Skeletal muscle satellite cell (primary cell): Measurements from ENCODE around the gene PGAM2.
A peak's percentile ranks its signal among the peaks of the same experiment; 100 is the strongest.

ENCODE experiments used
- H3K27me3 ChIP-seq: 2 replicates; pipeline ENCODE4 v1.7.0; 2013; ENCODE audit warnings: low read length; ENCODE audit not compliant: control insufficient read depth, insufficient read depth
- H3K36me3 ChIP-seq: 2 replicates; pipeline ENCODE4 v1.7.0; 2013; ENCODE audit warnings: mild to moderate bottlenecking, control low read depth, low read length; ENCODE audit not compliant: insufficient read depth
- H3K4me1 ChIP-seq: 2 replicates; pipeline ENCODE4 v1.7.0; 2013; ENCODE audit warnings: low read length; ENCODE audit not compliant: control insufficient read depth, insufficient read depth
- H3K4me2 ChIP-seq: 2 replicates; pipeline ENCODE4 v1.7.0; 2013; ENCODE audit warnings: mild to moderate bottlenecking, low read length
- H3K4me3 ChIP-seq: 2 replicates; pipeline ENCODE4 v1.7.0; 2013; ENCODE audit warnings: low read length
- H3K9ac ChIP-seq: 2 replicates; pipeline ENCODE4 v1.7.0; 2013; ENCODE audit warnings: mild to moderate bottlenecking, low read depth, low read length, moderate library complexity
- H3K9me3 ChIP-seq: replicated peaks from 2 replicates; pipeline ENCODE4 v1.7.0; 2013; ENCODE audit warnings: mild to moderate bottlenecking, control low read depth, low read length

The PGAM2 gene

GRCh38 chr7:44087911-44088838, 22.8 kb upstream of the PGAM2 start:
- Histone ChIP-seq H3K27me3 (no peaks in the 10 kb centered on the region), H3K36me3 (no peaks in the 10 kb centered on the region), H3K9me3 (no peaks in the 10 kb centered on the region), H3K9ac (peak overlapping the region; percentile 71), H3K4me1 (peaks cover 31% of the 10 kb centered on the region), H3K4me2 (peak overlapping the region; percentile 49), H3K4me3 (no peak overlapping the region)

GRCh38 chr7:44086627-44087026, 21.3 kb upstream of the PGAM2 start:
- Histone ChIP-seq H3K4me2 (no peak overlapping the region), H3K4me1 (peaks cover 35% of the 10 kb centered on the region), H3K27me3 (no peaks in the 10 kb centered on the region), H3K9ac (no peak overlapping the region), H3K9me3 (no peaks in the 10 kb centered on the region), H3K36me3 (no peaks in the 10 kb centered on the region), H3K4me3 (no peak overlapping the region)

- Histone ChIP-seq H3K4me3 (no peak overlapping the region), H3K9ac (no peak overlapping the region), H3K4me2 (no peak overlapping the region), H3K36me3 (no peaks in the 10 kb centered on the region), H3K9me3 (no peaks in the 10 kb centered on the region), H3K4me1 (peaks cover 45% of the 10 kb centered on the region), H3K27me3 (no peaks in the 10 kb centered on the region)
These were observed 20.2 kb upstream of the PGAM2 start for GRCh38 chr7:44085546-44085945.

DNA sequence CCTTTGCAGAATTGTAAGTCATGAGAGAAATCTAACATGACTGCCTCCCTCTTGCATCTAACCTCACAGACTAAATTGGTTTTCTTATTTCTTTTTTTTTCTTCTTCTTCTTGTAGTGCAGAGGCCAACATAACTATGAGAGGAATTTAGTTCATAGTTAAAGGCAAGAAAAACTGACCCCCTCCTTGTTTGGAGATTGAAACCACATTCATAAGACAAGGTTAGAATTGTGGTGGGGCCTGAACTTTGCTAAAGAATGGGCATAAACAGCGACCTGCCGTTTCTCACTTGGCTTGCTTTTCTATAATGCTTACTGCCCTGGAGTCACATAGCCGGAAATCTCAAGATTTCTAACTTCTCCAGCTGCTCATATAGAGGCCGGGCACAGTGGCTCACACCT, 19.3 kb upstream of the PGAM2 start:
- no peak overlapping the region for H3K4me3 ChIP-seq
- no peak overlapping the region for H3K9ac ChIP-seq
- H3K4me2 ChIP-seq: no peak overlapping the region
- H3K27me3 ChIP-seq: no peaks in the 10 kb centered on the region
- peaks cover 41% of the 10 kb centered on the region for H3K4me1 ChIP-seq
- H3K9me3 ChIP-seq: no peaks in the 10 kb centered on the region
- H3K36me3 ChIP-seq: peaks cover 5% of the 10 kb centered on the region

DNA sequence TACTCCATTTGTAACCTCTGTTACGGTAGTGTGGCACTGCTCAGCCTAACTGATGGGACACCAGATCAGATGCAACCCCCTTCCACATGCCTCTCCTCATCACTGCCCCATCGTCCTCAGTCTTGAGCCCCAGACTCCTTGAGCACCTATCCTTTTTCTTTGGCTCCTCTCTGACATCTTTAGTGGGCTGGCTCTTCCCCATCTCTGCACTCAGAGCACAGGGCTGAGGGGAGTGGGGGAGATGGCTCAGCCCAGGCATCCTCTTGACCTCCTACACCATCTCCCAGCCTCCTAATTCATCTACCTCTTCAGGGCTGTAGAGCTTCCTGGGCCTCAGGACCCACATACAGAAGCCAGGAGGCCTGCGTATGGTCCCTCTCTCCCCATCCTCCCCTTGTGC, 18.4 kb upstream of the PGAM2 start:
- H3K36me3 ChIP-seq: peaks cover 12% of the 10 kb centered on the region
- H3K27me3 ChIP-seq: no peaks in the 10 kb centered on the region
- no peak overlapping the region for H3K4me3 ChIP-seq
- H3K9ac ChIP-seq: no peak overlapping the region
- no peaks in the 10 kb centered on the region for H3K9me3 ChIP-seq
- peaks cover 34% of the 10 kb centered on the region for H3K4me1 ChIP-seq
- H3K4me2 ChIP-seq: no peak overlapping the region

- Histone ChIP-seq H3K4me1 (peaks cover 22% of the 10 kb centered on the region), H3K27me3 (no peaks in the 10 kb centered on the region), H3K4me2 (peak overlapping the region; percentile 83), H3K9me3 (no peaks in the 10 kb centered on the region), H3K9ac (peak overlapping the region; percentile 86), H3K4me3 (peak overlapping the region; percentile 73), H3K36me3 (peaks cover 23% of the 10 kb centered on the region)
These were observed 17.3 kb upstream of the PGAM2 start for GRCh38 chr7:44082541-44083207.

DNA sequence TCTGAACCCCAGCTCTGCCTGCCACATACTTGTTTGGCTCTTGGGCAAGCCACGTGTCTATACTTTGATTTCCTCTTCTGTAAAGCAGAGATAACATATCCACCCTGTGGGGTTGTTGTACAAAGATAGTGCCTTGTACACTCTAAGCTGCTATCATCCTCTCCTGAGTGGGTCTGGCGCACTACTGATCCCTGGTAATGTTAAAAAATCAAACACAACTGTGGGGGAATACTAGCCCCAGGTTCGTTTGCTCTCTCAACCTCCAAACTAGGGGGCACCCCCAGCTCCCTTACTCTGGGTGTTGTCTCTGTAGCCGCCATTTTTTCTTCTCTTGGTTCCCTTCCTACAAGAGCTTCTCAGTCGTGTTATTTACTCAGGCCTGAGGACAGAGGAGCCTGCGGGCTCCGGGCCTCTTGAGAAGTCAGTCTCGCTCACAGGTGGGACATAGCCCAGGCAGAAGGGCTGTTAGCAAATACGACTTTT, 15.9 kb upstream of the PGAM2 start:
- Histone ChIP-seq H3K27me3 (no peaks in the 10 kb centered on the region), H3K4me1 (peaks cover 14% of the 10 kb centered on the region), H3K9ac (peak overlapping the region; percentile 5), H3K36me3 (peaks cover 32% of the 10 kb centered on the region), H3K4me3 (peak overlapping the region; percentile 85), H3K4me2 (peak overlapping the region; percentile 91), H3K9me3 (no peaks in the 10 kb centered on the region)

GRCh38 chr7:44080686-44081265, 15.4 kb upstream of the PGAM2 start:
- H3K9ac ChIP-seq: peak overlapping the region; percentile 5
- peak overlapping the region; percentile 85 for H3K4me3 ChIP-seq

GRCh38 chr7:44080118-44080517, 14.8 kb upstream of the PGAM2 start:
- Histone ChIP-seq H3K9me3 (no peaks in the 10 kb centered on the region), H3K9ac (no peak overlapping the region), H3K27me3 (no peaks in the 10 kb centered on the region), H3K4me1 (peaks cover 14% of the 10 kb centered on the region), H3K36me3 (peaks cover 43% of the 10 kb centered on the region), H3K4me3 (no peak overlapping the region), H3K4me2 (no peak overlapping the region)

More at GRCh38 chr7:44080686-44081265, 15.4 kb upstream of the PGAM2 start:
- H3K36me3 ChIP-seq: peaks cover 37% of the 10 kb centered on the region
- peak overlapping the region; percentile 91 for H3K4me2 ChIP-seq
- no peaks in the 10 kb centered on the region for H3K9me3 ChIP-seq
- peaks cover 14% of the 10 kb centered on the region for H3K4me1 ChIP-seq
- no peaks in the 10 kb centered on the region for H3K27me3 ChIP-seq

DNA sequence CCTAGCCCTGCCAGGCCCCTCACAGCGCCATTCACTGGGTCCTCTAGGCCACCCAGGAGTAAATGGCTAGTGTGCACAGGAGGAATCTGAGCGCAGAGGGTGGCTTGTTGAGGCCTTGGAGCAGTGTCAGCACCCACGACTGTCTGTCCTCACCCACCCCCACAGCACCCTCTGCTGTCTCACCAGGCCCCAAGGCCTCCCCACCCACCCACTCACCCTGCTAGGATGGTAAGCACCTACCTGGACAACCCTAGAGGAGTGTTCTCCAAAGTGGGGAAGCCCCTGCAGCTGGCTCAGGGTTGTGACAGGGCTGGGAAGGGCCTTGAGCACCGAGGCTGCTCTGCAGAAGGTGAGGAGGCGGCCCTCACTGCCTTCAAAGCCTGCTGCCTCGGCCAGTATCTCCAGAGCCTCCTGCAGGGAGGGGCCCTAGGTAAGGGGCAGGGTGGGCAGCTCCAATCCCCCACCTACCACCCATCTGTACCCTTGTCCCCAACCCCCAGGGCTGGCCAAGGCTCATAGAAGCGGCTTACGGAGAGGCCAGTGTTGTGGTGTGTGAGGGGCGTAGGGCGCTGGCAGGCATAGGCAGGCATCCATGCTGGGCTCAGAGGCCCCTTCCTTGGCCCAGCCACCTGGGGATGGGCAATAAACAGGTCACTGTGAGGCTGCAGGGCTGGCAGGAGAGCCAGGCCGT, 14.1 kb upstream of the PGAM2 start:
- Histone ChIP-seq H3K4me2 (no peak overlapping the region), H3K4me3 (no peak overlapping the region), H3K9me3 (no peaks in the 10 kb centered on the region), H3K9ac (no peak overlapping the region), H3K36me3 (peaks cover 46% of the 10 kb centered on the region), H3K4me1 (peaks cover 19% of the 10 kb centered on the region), H3K27me3 (no peaks in the 10 kb centered on the region)

DNA sequence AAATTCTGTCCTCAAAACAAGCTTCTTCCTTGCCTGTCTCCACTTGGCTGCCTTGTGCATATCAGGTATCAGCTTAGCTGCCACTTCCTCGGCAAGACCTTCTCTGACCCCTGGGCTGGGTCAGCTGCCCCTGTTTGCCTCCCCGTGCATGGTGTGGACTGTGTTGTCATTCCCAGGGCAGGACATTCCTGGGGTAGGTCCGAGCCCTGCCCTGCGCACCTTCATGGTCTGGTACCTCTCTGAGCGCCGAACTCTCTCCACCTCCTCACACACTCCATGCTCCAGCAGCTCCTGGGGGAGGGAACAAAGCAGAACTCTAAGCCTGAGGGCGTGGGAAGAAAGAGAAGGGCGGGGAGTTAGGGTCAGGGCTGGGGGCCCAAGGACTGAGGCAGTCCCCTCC, 13.2 kb upstream of the PGAM2 start:
- Histone ChIP-seq H3K9me3 (no peaks in the 10 kb centered on the region), H3K9ac (no peak overlapping the region), H3K4me3 (no peak overlapping the region), H3K27me3 (no peaks in the 10 kb centered on the region), H3K4me1 (peaks cover 28% of the 10 kb centered on the region), H3K4me2 (no peak overlapping the region), H3K36me3 (peaks cover 50% of the 10 kb centered on the region)
